ENCODE data around the gene TANGO2.

DNA sequence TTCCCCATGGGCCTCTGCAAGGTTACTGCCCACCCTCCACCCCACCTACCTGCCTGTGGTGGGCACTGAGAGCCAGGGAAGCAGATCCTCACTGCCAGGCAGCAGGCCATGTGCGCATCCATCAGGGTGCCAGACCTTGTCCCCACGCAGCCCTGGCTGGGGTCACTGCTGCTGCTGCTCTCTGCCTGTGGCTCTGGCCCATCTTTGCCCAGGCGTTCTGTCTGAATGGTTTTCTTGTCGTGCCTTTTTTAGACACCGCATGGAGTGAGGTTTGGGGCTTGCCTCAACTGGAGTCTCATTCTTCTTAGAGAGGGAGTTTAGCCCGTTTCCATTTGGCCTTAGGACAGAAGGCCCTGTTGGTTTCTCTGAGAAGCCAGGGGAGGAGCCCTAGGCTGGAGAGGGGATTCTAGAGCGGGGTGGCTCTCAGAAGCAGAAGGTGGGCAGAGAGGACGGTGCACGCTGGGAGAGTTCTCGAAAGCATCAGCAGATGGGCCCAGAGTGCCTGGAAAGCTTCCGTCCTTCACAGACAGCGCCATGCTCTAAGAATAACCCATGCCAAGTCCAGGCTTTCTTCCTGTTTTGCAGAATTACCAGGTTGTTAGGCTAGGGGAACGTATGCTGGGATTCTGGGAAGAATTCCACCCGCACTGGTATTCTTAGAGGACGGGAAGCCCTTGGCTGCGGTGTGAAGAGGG is 8.1 kb downstream of the TANGO2 start:
- no peak for TF ChIP-seq YY1 (IDR thresholded peaks at IDR 0.05; ENCODE audit: insufficient read depth, insufficient read length)
- no peak for TF ChIP-seq ZNF274 (IDR thresholded peaks at IDR 0.05; ENCODE audit: low read depth, low read length)
- no peak for TF ChIP-seq SUZ12 (IDR thresholded peaks at IDR 0.05; ENCODE audit: extremely low read depth, insufficient read depth, insufficient read length)
